GM12878 (cell line): ENCODE data around the gene FOSB. TPM values are rescaled to one million over a fixed set of nuclear protein-coding genes. Genes with fewer than 3 reads are reported as not detected.

Experiments used
- BHLHE40 ChIP-seq, 2 experiments: fragments of 450-650 bp in 1 of 2; IDR thresholded peaks; 2 replicates each; pipeline ENCODE4 v1.6.1; 2011 to 2017; ENCODE audit warnings: low read depth in 2 of 2, borderline replicate concordance in 1 of 2, improper control_type of control experiment in 1 of 2, low read length in 1 of 2, mild to moderate bottlenecking in 1 of 2
- E2F4 ChIP-seq: IDR thresholded peaks from 2 replicates; pipeline ENCODE4 v1.6.1; 2012; ENCODE audit warnings: low read depth, low read length, improper control_type of control experiment
- HDAC2 ChIP-seq: fragments of 200-600 bp; sonication (generic); IDR thresholded peaks from 2 replicates; pipeline ENCODE4 v1.6.1; 2017
- HDAC6 ChIP-seq: fragments of 200-600 bp; sonication (generic); IDR thresholded peaks from one replicate; pipeline ENCODE4 v1.8.0; 2017; ENCODE audit warnings: antibody characterized with exemption; ENCODE audit not compliant: unreplicated experiment
- MYB ChIP-seq: fragments of 150-350 bp; IDR thresholded peaks from 2 replicates; pipeline ENCODE4 v1.6.1; 2014; ENCODE audit warnings: mild to moderate bottlenecking, low read depth, low read length, borderline replicate concordance
- NFIC ChIP-seq: IDR thresholded peaks from 2 replicates; pipeline ENCODE4 v1.6.1; 2012; ENCODE audit warnings: low read depth, mild to moderate bottlenecking, inconsistent platforms, low read length, moderate library complexity
- NFYB ChIP-seq: IDR thresholded peaks from 2 replicates; pipeline ENCODE4 v1.6.1; 2011; ENCODE audit warnings: low read depth, mild to moderate bottlenecking, low read length, improper control_type of control experiment, moderate library complexity; ENCODE audit not compliant: insufficient read depth
- NRF1 ChIP-seq: conservative IDR thresholded peaks from 2 replicates; pipeline ENCODE4 v1.6.1; 2011; ENCODE audit warnings: mild to moderate bottlenecking, low read depth, low read length, improper control_type of control experiment
- POLR2A ChIP-seq: IDR thresholded peaks from 2 replicates; pipeline ENCODE4 v1.6.1; 2011; ENCODE audit warnings: low read depth, mild to moderate bottlenecking, low read length
- RAD21 ChIP-seq: IDR thresholded peaks from 2 replicates; pipeline ENCODE4 v1.6.1; 2011; ENCODE audit warnings: mild to moderate bottlenecking, low read depth, low read length, moderate library complexity; ENCODE audit not compliant: insufficient read depth
- SKIL ChIP-seq: fragments of 450-650 bp; IDR thresholded peaks from 2 replicates; pipeline ENCODE4 v1.6.1; 2017; ENCODE audit warnings: mild to moderate bottlenecking, low read depth, inconsistent platforms; ENCODE audit not compliant: poor library complexity, severe bottlenecking
- polyA plus RNA-seq, 11 experiments: library from polyadenylated mRNA; depleted of rRNA in 4 of 11; unstranded in 6 of 11; stranded (reverse) in 5 of 11; fragments of >200 nt; fragmentation: Nextera tagmentation in 4 of 11; fragmentation: Illumina TruSeq in 1 of 11; extraction: Ambion mirVana in 4 of 11; extraction: Trizol in 1 of 11; gene quantifications; 1 replicate in 1 of 11; 2 replicates in 10 of 11; pipeline versions ENCODE4 v1.2.1 to v1.2.3, GENCODE V29; 2011 to 2016; ENCODE audit warnings: inconsistent platforms in 2 of 11, missing spikeins in 2 of 11, low read depth in 1 of 11
- total RNA-seq, 4 experiments: library from RNA; depleted of rRNA in 3 of 4; stranded (reverse); fragments of >200 nt in 3 of 4; fragmentation: Illumina TruSeq in 1 of 4; extraction: Trizol in 1 of 4; gene quantifications; 2 replicates each; pipeline versions ENCODE4 v1.2.1 to v1.2.3, GENCODE V29; 2013 to 2021

The FOSB gene
- total and polyA plus RNA-seq, 10 of the 15 experiments (the other 5 are each of a cell fraction or from before 2014, with no cell fraction given) = 0.06 to 0.56 (median 0.26) TPM

- peak; percentile 89 for TF ChIP-seq RAD21
- TF ChIP-seq HDAC6 = no peak
- no peak for TF ChIP-seq HDAC2
- TF ChIP-seq BHLHE40 (IDR thresholded peaks at IDR 0.05; ENCODE audit: borderline replicate concordance in 1 of 2, low read depth in 2 of 2, low read length in 1 of 2) = peak in 1 of 2 experiments; percentile 26; a peak in 2 of 4 replicates
- TF ChIP-seq E2F4 = no peak
- TF ChIP-seq NFYB = no peak
- TF ChIP-seq POLR2A = peak; percentile 74
- TF ChIP-seq NFIC = peak; percentile 59; the same call in 1 of the 2 replicates
- no peak for TF ChIP-seq NRF1
- TF ChIP-seq MYB = no peak
- TF ChIP-seq SKIL = peak; percentile 92
- TF ChIP-seq, all 136 proteins: peak for 68
Measured at GRCh38 chr19:45478454-45479238, 10.8 kb downstream of the FOSB start (continued).
